Uterus (tissue), 4 donors: ENCODE data around the gene LPO. TPM values are rescaled to one million over a fixed set of nuclear protein-coding genes. Genes with fewer than 3 reads are reported as not detected.

Experiments
- DNase-seq, 2 donors: peaks; one replicate each; pipeline ENCODE4 v3.0.0-alpha.2; 2019 to 2020
- H3K27ac ChIP-seq, 2 donors: fragments of 200-600 bp; sonication (generic); 1 replicate in 1 of 2; 2 replicates in 1 of 2; pipeline ENCODE4 v1.5.1; 2016 to 2018
- H3K27me3 ChIP-seq, 2 donors: fragments of 200-600 bp; sonication (generic); one replicate each; pipeline ENCODE4 v1.5.1; 2018 to 2019; ENCODE audit warnings: control low read depth in 1 of 2
- H3K36me3 ChIP-seq, 2 donors: fragments of 200-600 bp; sonication (generic); one replicate each; pipeline ENCODE4 v1.5.1; 2019; ENCODE audit warnings: control low read depth in 1 of 2
- H3K4me1 ChIP-seq, 2 donors: fragments of 200-600 bp; sonication (generic); one replicate each; pipeline ENCODE4 v1.5.1; 2018 to 2019; ENCODE audit warnings: control low read depth in 1 of 2
- H3K4me3 ChIP-seq, 2 donors: fragments of 200-600 bp; sonication (generic); 1 replicate in 1 of 2; 2 replicates in 1 of 2; pipeline ENCODE4 v1.5.1; 2018 to 2019; ENCODE audit warnings: mild to moderate bottlenecking in 1 of 2
- H3K9me3 ChIP-seq, 2 donors: fragments of 200-600 bp; sonication (generic); one replicate each; pipeline ENCODE4 v1.5.1; 2019; ENCODE audit warnings: control low read depth in 1 of 2
- POLR2A ChIP-seq, 2 donors: fragments of 450-650 bp; IDR thresholded peaks; one replicate each; pipeline ENCODE4 v1.6.1; 2016; ENCODE audit warnings: antibody characterized with exemption in 2 of 2, mild to moderate bottlenecking in 1 of 2, moderate library complexity in 1 of 2
- intact Hi-C: fragments of 100-400 bp; cut with DNase I; formaldehyde crosslinking; loops from one replicate; pipeline ENCODE4 v1.15.1; 2023; ENCODE audit warnings: low total_unique reads
- total RNA-seq, 4 donors: library from RNA; depleted of rRNA in 3 of 4; stranded (reverse); fragments of >200 nt in 3 of 4; gene quantifications; one replicate each; pipeline versions ENCODE4 v1.1.0 to v1.2.4, GENCODE V29; 2014 to 2023
- TF ChIP-seq, protein P1 (sequence below), 4 experiments: fragments of 200-600 bp in 2 of 4; fragments of 450-650 bp in 2 of 4; sonication (generic) in 2 of 4; IDR thresholded peaks; one replicate each; pipeline ENCODE4 v1.5.1; 2016 to 2019; ENCODE audit warnings: antibody characterized with exemption in 4 of 4, mild to moderate bottlenecking in 2 of 4, moderate library complexity in 1 of 4
- donor health status: DM: yes; HTN: yes; CAD: no.

The LPO gene
- total RNA-seq, 4 donors from 2014 or later: not detected

DNA sequence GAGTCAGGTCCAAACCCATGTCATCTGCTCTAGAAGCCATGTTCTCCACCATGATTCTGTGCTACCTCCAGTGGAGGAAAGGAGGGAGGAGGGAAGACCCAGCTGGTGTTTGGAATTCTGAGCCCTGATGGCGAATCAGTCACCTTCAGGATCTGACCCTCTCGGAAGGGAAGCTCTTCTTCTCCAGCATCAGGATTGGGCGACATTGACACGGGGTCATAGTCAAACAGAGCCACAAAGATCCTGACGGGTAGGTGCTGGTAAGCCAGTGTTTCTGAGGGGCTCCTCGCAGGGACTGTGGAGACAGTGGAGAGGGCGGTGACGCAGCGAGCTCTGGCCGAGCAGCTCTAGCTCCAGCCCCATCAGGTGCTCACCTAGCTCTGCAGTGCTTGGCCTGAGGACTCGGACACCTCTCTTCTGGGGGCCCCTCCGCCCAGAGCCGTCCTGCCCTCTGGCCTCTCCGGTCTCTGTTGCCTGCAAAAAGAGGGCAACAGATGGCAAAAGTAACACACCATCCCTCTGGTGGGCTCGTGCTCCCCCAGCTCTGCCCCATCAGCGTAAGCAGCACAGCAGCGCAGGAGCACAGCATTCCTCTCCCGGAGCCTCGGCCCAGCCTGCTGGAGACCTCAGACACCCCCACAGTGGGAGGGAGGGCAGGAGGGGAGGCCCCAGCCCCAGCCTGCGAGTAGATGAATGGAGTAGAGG is 69.2 kb downstream of the LPO start:
- Histone ChIP-seq H3K9me3 (no peaks in the 10 kb centered on the region), H3K27me3 (no peaks in the 10 kb centered on the region), H3K4me1 (no peaks in the 10 kb centered on the region), H3K27ac (no peak overlapping the region), H3K4me3 (no peak overlapping the region), H3K36me3 (no peaks in the 10 kb centered on the region)
- TF ChIP-seq, protein P1, sequence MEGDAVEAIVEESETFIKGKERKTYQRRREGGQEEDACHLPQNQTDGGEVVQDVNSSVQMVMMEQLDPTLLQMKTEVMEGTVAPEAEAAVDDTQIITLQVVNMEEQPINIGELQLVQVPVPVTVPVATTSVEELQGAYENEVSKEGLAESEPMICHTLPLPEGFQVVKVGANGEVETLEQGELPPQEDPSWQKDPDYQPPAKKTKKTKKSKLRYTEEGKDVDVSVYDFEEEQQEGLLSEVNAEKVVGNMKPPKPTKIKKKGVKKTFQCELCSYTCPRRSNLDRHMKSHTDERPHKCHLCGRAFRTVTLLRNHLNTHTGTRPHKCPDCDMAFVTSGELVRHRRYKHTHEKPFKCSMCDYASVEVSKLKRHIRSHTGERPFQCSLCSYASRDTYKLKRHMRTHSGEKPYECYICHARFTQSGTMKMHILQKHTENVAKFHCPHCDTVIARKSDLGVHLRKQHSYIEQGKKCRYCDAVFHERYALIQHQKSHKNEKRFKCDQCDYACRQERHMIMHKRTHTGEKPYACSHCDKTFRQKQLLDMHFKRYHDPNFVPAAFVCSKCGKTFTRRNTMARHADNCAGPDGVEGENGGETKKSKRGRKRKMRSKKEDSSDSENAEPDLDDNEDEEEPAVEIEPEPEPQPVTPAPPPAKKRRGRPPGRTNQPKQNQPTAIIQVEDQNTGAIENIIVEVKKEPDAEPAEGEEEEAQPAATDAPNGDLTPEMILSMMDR (IDR thresholded peaks at IDR 0.05): no peak
- TF ChIP-seq POLR2A (IDR thresholded peaks at IDR 0.05): no peak
- DNase-seq: peak in 1 of 2 donors; percentile 8
- intact Hi-C loops: no loop called here

DNA sequence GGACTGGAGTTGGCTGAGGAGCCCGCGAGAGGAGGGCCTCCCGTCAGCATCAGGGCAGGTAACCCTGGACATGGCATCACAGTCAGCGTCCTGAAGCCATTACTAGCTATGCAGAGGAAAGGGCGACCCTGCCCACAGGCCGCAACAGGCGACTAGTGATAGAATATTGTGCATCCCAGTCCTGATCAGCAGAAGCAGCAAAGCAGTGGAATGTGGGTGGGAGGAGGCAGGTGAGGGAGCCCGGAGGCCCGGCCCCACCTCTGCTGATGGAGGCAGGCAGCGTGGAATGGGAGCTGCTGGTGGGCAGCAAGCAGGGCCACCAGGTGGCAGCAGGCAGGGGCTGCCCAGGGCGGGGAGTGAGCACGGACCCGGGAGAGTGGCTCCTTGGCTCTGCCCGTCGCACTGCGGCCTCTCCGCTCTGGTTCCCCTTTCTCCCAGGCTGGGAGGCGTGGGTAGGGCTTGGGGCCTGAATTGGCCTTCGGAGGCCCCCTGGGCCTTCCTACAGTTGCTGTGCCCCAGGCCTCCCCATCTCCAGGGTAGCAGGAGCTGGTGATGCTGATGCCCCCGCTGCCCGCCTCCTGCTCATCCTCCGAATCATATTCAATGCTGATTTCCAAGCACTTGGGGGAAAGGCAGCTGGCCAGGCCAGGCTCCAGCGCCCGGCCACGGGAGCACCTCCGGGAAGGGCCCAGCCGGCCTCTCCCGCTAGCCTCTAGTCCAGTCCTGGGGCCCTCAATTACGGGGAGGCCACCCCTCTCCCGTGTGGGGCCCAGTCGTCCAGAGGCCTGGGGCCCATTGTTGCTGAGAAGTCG is 70.0 kb downstream of the LPO start:
- TF ChIP-seq, protein P1 (IDR thresholded peaks at IDR 0.05): no peak
- TF ChIP-seq POLR2A (IDR thresholded peaks at IDR 0.05): no peak
- H3K27ac ChIP-seq: no peak overlapping the region
- no peak overlapping the region for H3K4me3 ChIP-seq
- no peaks in the 10 kb centered on the region for H3K36me3 ChIP-seq
- no peaks in the 10 kb centered on the region for H3K4me1 ChIP-seq
- intact Hi-C loops: no loop called here
- H3K27me3 ChIP-seq: no peaks in the 10 kb centered on the region
- H3K9me3 ChIP-seq: no peaks in the 10 kb centered on the region
- DNase-seq: peak in 1 of 2 donors; percentile 9

DNA sequence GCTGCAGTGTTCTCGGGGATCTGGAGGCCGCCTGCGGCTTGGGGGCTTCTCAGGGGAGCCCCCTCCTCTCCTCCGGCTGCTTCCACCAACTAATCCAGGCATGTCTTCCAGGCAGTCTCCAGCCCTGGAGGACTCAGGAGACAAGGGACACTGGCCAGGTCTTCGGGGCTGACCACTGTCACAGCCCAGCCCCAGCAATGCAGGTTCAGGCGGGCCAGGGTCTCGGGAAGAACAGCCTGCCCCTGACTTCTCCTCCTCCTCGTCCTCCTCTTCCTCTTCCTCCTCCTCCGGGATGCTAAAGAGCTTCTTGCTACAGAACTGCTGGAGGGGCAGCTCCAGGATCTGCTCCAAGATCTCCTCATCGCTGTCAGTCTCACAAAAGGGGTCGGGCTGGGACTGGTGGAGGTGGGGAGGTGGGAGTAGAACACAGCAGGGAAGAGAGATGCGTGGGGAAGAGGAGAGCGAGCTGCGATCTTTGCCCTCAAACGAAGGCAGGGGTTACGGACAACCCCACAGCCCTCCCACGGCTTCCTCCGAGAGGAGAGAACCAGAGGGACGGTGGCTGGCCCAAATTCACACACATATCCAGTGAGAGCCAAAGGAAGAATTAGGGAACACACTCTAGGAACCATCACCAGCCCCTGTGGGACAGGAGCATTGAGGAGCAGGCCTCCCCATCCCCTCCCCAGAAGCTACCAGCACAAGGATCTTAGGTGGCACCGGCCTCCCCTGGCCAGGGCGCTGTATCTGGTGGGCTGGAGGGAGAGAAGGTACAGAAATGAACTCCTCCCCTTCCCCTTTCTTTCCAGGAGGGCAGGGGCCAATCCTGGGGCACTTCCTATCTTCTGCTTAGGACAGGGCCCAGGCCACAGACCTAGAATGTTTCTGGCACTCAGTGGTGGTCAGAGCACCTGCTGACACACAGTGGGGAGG is 70.9 kb downstream of the LPO start:
- no peaks in the 10 kb centered on the region for H3K27me3 ChIP-seq
- intact Hi-C loops: no loop called here
- DNase-seq: peak in 1 of 2 donors; percentile 7
- no peaks in the 10 kb centered on the region for H3K4me1 ChIP-seq
- H3K36me3 ChIP-seq: no peaks in the 10 kb centered on the region
- H3K27ac ChIP-seq: no peak overlapping the region
- H3K4me3 ChIP-seq: no peak overlapping the region
- TF ChIP-seq, protein P1 (IDR thresholded peaks at IDR 0.05): no peak
- TF ChIP-seq POLR2A (IDR thresholded peaks at IDR 0.05): no peak
- H3K9me3 ChIP-seq: no peaks in the 10 kb centered on the region

DNA sequence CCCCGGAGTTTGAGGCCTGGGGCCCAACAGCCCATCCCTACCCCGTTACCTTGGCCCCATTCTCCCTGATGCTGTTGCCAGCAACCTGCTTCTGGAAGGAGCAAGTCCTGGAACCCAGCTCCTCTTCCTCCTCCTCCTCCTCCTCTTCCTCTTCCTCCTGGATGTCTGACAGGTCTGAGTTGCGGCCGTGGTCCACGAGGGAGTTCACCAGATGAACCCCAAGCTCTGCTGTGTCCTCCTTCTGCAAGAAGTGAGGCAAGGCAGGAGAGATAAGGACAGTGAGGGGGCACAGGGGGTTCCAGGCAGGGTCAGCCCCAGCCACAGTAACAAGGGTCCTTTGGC is 71.5 kb downstream of the LPO start:
- Histone ChIP-seq H3K36me3 (no peaks in the 10 kb centered on the region), H3K9me3 (no peaks in the 10 kb centered on the region), H3K4me1 (no peaks in the 10 kb centered on the region), H3K27me3 (no peaks in the 10 kb centered on the region), H3K27ac (no peak overlapping the region), H3K4me3 (no peak overlapping the region)
- DNase-seq: no peak
- TF ChIP-seq, protein P1 (IDR thresholded peaks at IDR 0.05): no peak
- no peak for TF ChIP-seq POLR2A (IDR thresholded peaks at IDR 0.05)
- intact Hi-C loops: no loop called here
